OCI-LY7 (cell line): Measurements from ENCODE around the gene DNAAF1. TPM values are rescaled to one million over a fixed set of nuclear protein-coding genes. Genes with fewer than 3 reads are reported as not detected.

Experiments used
- BruUV-seq: library from RNA; stranded (reverse); fragments of 400-500 nt; replicated peaks from 2 replicates; lab custom pipeline; 2021; lab: Mats Ljungman, UMichigan
- CTCF ChIA-PET: fragments of 300-600 bp; sonication (Branson Sonifier 250); formaldehyde crosslinking; loops from one replicate; lab custom pipeline; 2022; ENCODE audit warnings: antibody characterized with exemption; ENCODE audit not compliant: unreplicated experiment; lab: Charles Lee
- POLR2A ChIA-PET: fragments of 300-600 bp; sonication (Branson Sonifier 250); formaldehyde crosslinking; loops from one replicate; lab custom pipeline; 2022; ENCODE audit warnings: antibody characterized with exemption; lab: Charles Lee
- DNase-seq: peaks from one replicate; pipeline ENCODE4 v3.0.0-alpha.2; 2015; ENCODE audit warnings: low spot score
- H2AFZ ChIP-seq: fragments of 200-600 bp; sonication (generic), shearing (Covaris generic); 2 replicates; pipeline ENCODE4 v1.6.1; 2014; ENCODE audit warnings: mild to moderate bottlenecking, antibody characterized with exemption, low read length, moderate library complexity
- H3K27ac ChIP-seq: fragments of 200-600 bp; sonication (generic); 2 replicates; pipeline ENCODE4 v1.5.1; 2014; ENCODE audit warnings: mixed run types, low read depth, mild to moderate bottlenecking, moderate library complexity, low read length, inconsistent platforms; ENCODE audit not compliant: poor library complexity, severe bottlenecking
- H3K36me3 ChIP-seq: fragments of 200-600 bp; sonication (generic); 2 replicates; pipeline ENCODE4 v1.6.1; 2014; ENCODE audit warnings: mild to moderate bottlenecking, antibody characterized with exemption, low read length, moderate library complexity, mixed read lengths; ENCODE audit not compliant: insufficient read depth
- H3K4me1 ChIP-seq: fragments of 200-600 bp; sonication (generic); 2 replicates; pipeline ENCODE4 v1.5.1; 2014; ENCODE audit warnings: mild to moderate bottlenecking, low read length; ENCODE audit not compliant: insufficient read depth, poor library complexity, severe bottlenecking
- H3K4me2 ChIP-seq: fragments of 200-600 bp; sonication (generic); 2 replicates; pipeline ENCODE4 v1.6.1; 2014; ENCODE audit warnings: mild to moderate bottlenecking, low read length
- H3K4me3 ChIP-seq: fragments of 200-600 bp; sonication (generic); 2 replicates; pipeline ENCODE4 v1.5.1; 2014; ENCODE audit warnings: mild to moderate bottlenecking, low read depth, low read length; ENCODE audit not compliant: poor library complexity, severe bottlenecking
- H3K79me2 ChIP-seq: fragments of 200-600 bp; sonication (generic); 2 replicates; pipeline ENCODE4 v1.6.1; 2016; ENCODE audit warnings: low read depth, mild to moderate bottlenecking, low read length, moderate library complexity, mixed read lengths; ENCODE audit not compliant: insufficient read depth
- H3K9me2 ChIP-seq: fragments of 200-600 bp; sonication (generic); 2 replicates; pipeline ENCODE4 v1.6.1; 2016; ENCODE audit warnings: mild to moderate bottlenecking, low read length, mixed read lengths; ENCODE audit not compliant: insufficient read depth
- H3K9me3 ChIP-seq: fragments of 200-600 bp; sonication (generic); 2 replicates; pipeline ENCODE4 v1.6.1; 2014; ENCODE audit warnings: mild to moderate bottlenecking, mixed run types, low read length, mixed read lengths
- H4K20me1 ChIP-seq: fragments of 200-600 bp; sonication (generic); 2 replicates; pipeline ENCODE4 v1.6.1; 2014; ENCODE audit warnings: mild to moderate bottlenecking, antibody characterized with exemption, low read length, moderate library complexity, mixed read lengths; ENCODE audit not compliant: insufficient read depth
- EZH2phosphoT487 ChIP-seq: fragments of 200-600 bp; sonication (generic); IDR thresholded peaks from 2 replicates; pipeline ENCODE4 v1.6.1; 2018; ENCODE audit warnings: low read depth, borderline replicate concordance, mild to moderate bottlenecking, mixed run types, antibody characterized with exemption, low read length, moderate library complexity, mixed read lengths
- intact Hi-C: fragments of 100-400 bp; cut with micrococcal nuclease; formaldehyde crosslinking; loops from one replicate; pipeline ENCODE4 v1.10.0; 2022; ENCODE audit not compliant: unreplicated experiment
- total RNA-seq, 2 experiments: library from RNA; depleted of rRNA in 1 of 2; stranded (reverse); fragments of >200 nt in 1 of 2; shearing (Covaris generic) in 1 of 2; gene quantifications; 2 replicates each; pipeline ENCODE4 v1.2.3, GENCODE V29; 2014 to 2022
- TF ChIP-seq, protein P1 (sequence below): fragments of 200-600 bp; sonication (generic); conservative IDR thresholded peaks from 2 replicates; pipeline ENCODE4 v1.5.1; 2014; ENCODE audit warnings: mild to moderate bottlenecking, antibody characterized with exemption, low read length, moderate library complexity, mixed read lengths

The DNAAF1 gene
- total RNA-seq, 2 experiments from 2014 or later: 0.34 TPM; not detected in 1

- TF ChIP-seq, protein P1, sequence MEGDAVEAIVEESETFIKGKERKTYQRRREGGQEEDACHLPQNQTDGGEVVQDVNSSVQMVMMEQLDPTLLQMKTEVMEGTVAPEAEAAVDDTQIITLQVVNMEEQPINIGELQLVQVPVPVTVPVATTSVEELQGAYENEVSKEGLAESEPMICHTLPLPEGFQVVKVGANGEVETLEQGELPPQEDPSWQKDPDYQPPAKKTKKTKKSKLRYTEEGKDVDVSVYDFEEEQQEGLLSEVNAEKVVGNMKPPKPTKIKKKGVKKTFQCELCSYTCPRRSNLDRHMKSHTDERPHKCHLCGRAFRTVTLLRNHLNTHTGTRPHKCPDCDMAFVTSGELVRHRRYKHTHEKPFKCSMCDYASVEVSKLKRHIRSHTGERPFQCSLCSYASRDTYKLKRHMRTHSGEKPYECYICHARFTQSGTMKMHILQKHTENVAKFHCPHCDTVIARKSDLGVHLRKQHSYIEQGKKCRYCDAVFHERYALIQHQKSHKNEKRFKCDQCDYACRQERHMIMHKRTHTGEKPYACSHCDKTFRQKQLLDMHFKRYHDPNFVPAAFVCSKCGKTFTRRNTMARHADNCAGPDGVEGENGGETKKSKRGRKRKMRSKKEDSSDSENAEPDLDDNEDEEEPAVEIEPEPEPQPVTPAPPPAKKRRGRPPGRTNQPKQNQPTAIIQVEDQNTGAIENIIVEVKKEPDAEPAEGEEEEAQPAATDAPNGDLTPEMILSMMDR: no peak
- TF ChIP-seq EZH2phosphoT487: no peak
- no peak overlapping the region for H3K4me3 ChIP-seq
- H3K36me3 ChIP-seq: peaks cover 30% of the 10 kb centered on the region; the same call in 1 of the 2 replicates
- no peak overlapping the region for H3K4me2 ChIP-seq
- ChIA-PET POLR2A (interaction anchor here (0.5 to 1.5 kb wide), 2 partner anchors 9 to 13 kb away, joined by 3 to 7 read pairs; no protein-coding TSS in a partner anchor), CTCF (no interaction called here)
- intact Hi-C loops: no loop called here
- no peak overlapping the region for H2AFZ ChIP-seq
- no peaks in the 10 kb centered on the region for H3K4me1 ChIP-seq
- no peak for DNase-seq
- no TSS peak for BruUV-seq
- no peaks in the 10 kb centered on the region for H3K79me2 ChIP-seq
- no peak overlapping the region for H3K27ac ChIP-seq
- no peaks in the 10 kb centered on the region for H3K9me3 ChIP-seq
- H3K9me2 ChIP-seq: no peaks in the 10 kb centered on the region
- no peaks in the 10 kb centered on the region for H4K20me1 ChIP-seq
These were observed 20.6 kb upstream of the DNAAF1 start for GRCh38 chr16:84124257-84125073.

- intact Hi-C loops: no loop called here
- H4K20me1 ChIP-seq: no peaks in the 10 kb centered on the region
- no peak overlapping the region for H3K4me3 ChIP-seq
- H3K4me2 ChIP-seq: no peak overlapping the region
- no peak for DNase-seq
- no peaks in the 10 kb centered on the region for H3K9me2 ChIP-seq
- H3K27ac ChIP-seq: no peak overlapping the region
- ChIA-PET POLR2A (interaction anchor here (0.6 to 2.3 kb wide), 3 partner anchors 14 to 188 kb away, joined by 3 to 9 read pairs (median 3); partner anchors contain the start of gene MBTPS1), CTCF (no interaction called here)
- no peak overlapping the region for H2AFZ ChIP-seq
- BruUV-seq: no TSS peak
- peaks cover 31% of the 10 kb centered on the region; the same call in 1 of the 2 replicates for H3K36me3 ChIP-seq
- TF ChIP-seq, protein P1: no peak
- no peak for TF ChIP-seq EZH2phosphoT487
- H3K79me2 ChIP-seq: no peaks in the 10 kb centered on the region
- peaks cover 16% of the 10 kb centered on the region for H3K4me1 ChIP-seq
- no peaks in the 10 kb centered on the region for H3K9me3 ChIP-seq
These were observed 14.0 kb upstream of the DNAAF1 start for GRCh38 chr16:84131117-84131516.
